Measurements from ENCODE around the gene ZC3H4.
"Not testable (repeated sequence)": the region's sequence is repeated elsewhere in the genome, so short reads cannot be mapped to it uniquely, and the experiment has no call there.

Gene ZC3H4

DNA sequence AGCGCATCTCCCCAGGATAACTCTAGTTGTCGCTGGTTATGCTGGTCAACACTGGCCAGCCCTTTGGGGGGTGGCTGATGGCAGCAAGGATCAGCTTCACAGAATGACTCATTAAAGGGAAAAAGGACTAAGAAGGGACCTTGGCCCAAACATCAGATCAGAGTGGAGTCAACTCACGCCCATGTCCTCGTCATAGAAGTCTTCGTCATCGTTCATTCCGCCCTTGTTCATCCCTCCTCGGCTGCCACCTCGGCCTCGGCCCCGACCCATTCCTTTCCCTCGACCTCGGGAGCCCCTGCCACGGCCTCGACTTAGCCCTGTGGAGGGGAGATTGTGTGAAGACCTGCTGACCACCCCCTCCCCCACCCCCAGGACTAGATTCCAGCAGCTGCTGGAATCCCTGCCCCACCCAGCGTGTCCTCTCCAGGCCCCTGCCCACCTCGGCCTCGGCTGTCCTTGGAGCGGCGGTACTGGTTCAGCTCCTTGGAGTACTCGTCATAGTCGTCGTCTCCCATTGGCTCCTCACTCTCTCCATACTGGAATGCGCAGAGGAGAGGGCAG is 28.6 kb downstream of the ZC3H4 start:
- DNase-seq (ENCODE audit: low spot score) = no peak

DNA sequence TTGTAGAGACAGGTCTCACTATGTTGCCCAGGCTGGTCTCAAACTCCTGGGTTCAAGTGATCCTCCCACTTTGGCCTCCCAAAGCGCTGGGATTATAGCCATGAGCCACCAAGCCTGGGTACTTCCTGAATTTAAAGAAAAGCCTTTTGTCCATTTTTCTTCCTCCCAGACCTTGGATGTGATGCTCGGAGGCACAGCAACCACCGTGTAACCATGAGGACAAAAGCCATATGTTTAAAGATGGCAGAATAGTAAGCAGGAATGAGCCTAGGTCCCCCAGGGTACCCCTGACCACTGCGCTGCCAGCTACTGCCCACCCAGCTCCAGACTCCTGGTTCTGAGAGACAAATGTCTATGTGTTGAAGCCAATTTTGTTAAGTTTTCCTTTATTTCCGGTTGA is 31.1 kb downstream of the ZC3H4 start:
- no peak for DNase-seq (ENCODE audit: low spot score)

DNA sequence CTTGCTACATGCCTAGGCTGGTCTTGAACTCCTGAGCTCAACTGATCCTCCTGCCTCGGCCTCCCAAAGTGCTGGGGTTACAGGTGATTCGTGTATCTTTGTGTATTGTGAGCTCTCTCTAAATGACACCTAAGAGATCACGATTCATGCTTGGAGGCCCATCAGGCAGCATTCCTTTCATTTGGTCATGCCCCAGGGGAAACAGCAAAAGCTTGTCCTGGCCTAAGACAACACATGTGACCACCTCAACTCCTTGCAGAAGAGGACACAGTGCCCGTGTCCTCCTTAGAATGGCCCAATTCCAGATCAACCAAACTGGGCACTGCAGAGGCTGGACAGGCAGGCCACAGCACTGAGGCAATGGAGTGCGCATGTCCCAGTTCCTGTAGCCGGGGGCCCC is 32.5 kb downstream of the ZC3H4 start:
- DNase-seq (ENCODE audit: low spot score) = no peak

DNA sequence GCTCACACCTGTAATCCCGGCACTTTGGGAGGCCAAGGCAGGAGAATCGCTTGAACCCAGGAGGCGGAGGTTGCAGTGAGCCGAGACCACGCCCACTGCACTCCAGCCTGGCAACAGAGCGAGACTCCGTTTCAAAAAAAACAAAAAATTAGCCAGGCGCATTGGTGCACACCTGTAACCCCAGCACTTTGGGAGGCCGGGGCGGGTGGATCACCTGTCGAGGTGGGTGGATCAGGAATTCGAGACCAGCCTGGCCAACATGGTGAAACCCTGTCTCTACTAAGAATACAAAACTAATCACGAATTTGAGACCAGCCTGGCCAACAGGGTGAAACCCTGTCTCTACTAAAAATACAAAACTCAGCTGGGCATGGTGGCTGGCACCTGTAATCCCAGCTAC is 35.2 kb downstream of the ZC3H4 start:
- not testable (repeated sequence) for DNase-seq (ENCODE audit: low spot score)

DNA sequence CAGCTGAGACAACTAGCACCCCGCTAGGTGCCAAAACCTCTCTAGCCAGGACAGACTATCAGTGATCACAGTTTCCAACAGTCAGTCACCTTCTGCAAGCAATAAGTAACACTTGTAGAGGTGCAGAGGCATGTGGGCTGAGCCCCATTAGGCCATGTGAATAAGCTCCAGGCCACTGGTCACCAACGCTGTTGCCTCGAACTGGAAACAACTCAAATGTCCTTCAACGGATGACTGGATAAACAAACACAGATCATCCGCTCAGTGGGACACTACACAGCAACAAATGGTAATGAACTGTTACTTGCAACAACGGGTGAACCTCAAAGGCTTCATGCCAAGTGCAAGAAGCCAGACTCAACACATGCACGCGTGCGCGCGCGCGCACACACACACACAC is 37.6 kb downstream of the ZC3H4 start:
- DNase-seq (ENCODE audit: low spot score) = no peak

DNA sequence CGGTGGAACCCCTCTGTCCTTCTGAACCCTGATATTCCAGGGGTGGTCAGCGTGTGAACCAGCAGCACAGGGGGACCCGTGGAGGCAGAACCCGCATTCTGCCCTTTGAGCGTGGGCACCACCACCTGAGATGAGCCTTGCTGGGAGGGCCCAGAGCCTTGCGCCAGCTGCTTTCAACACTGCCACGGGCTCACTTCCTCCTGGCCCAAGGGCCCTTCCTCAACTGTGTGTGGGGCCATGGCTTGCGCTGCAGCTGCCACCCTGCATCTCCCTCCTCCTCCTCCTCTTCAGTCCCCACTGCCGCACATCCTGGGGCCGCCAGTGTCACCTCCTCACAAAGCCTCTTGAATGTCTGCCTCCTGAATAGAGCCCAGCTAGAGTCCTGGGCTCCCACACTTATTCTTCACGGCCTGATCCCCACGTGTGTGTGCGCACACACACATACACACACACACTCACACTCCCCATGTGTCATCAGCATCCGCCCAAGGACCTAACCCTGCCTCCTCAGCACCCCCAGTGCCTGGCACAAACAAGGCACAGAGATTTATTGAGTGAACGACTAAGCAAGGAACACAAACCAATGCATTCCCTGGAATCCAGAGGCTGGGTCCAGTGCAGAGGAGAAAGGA is 38.3 kb downstream of the ZC3H4 start:
- DNase-seq (ENCODE audit: low spot score) = no peak

DNA sequence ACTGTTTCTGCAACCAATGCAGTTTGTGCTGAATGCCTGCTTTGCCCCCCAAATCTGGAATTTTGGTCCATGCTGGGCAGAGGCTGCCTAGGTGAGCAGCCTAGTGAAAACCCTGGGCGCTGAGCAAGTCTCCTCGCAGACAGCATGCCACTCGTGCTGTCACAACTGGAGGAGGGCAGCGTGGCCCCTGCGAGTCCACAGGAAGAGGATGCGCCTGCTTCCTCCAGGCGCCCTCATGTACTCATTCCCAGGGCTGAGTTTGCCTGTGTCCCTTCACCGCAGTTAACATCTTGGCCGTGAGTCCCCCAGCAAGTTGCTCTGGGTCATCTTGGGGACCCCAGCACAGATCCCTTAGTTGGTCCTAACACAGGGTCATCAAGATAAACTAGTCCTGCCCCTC is 39.0 kb downstream of the ZC3H4 start:
- DNase-seq (ENCODE audit: low spot score) = no peak

DNA sequence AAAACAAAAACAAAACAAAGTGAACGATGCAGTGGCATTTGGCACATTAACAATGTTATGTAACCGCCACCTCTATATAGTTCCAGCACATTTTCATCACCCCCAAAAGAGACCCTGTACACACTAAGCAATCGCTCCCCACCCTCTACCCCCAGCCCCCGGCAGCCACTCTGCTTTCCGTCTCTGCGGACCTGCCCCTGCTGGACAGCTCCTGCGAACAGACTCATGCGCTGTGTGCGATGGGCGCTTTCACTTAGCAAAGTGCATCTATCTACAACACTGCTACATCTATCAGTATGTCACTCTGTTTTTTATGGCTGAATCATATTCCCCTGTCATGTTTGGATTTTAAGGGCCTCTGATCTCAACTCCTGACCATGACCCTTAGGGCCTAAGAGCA is 40.0 kb downstream of the ZC3H4 start:
- DNase-seq (ENCODE audit: low spot score) = no peak

DNA sequence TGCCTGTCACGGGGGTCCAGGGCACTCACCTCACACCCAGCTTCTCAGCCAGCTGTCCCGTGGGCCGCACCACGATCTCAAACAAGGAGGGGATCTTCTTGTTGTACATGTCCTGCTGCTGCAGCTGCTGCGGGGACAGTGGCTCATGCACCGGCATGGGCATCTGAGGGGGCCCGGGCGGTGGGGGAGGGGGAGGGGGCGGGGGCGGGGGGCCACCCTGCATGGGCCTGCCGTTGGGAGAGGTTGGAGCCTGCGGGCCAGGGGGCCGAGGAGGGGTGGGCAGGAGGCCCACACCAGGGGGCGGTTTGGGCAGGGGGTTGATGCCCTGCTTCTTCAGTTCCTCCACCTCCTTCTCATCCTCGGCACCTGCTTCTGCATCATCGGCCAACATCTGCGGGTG is 41.3 kb downstream of the ZC3H4 start:
- DNase-seq (ENCODE audit: low spot score) = no peak

DNA sequence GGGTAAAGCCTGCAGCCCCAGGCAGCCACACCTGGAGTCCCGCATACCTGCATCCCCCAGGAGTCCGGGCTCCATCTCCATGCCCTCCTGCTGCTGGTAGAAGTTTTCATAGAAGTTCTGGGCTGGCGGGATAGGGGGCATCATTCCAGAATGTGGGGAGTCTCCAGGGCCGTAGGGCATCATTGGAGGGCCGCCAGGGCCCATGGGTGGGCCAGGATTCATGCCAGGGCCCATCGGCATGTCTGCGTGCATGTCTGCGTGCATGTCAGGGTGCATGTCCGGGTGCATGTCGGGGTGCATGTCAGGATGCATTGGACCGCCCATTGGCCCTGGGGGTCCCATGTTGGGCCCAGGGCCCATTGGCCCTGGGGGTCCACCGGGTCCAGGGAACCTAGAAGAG is 41.8 kb downstream of the ZC3H4 start:
- no peak for DNase-seq (ENCODE audit: low spot score)

DNA sequence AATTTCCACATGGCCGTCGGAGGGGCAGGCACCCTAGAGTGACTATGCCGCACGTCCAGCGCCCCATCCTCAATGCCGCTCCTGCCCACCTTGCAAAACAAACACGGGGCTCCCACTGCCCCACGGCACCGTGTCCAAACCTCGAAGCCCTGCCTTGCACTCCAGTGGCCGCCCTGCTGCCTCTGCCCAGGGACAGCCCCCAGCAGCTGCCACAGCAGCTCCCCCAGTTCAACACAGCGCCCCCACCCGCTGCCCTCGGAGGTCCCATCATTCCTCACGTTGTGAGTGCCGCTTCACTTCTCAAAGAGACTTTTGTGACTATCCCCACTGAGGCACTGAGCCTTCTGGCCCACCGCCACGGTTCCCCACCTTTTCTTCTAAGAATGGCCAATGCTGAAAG is 42.8 kb downstream of the ZC3H4 start:
- no peak for DNase-seq (ENCODE audit: low spot score)

DNA sequence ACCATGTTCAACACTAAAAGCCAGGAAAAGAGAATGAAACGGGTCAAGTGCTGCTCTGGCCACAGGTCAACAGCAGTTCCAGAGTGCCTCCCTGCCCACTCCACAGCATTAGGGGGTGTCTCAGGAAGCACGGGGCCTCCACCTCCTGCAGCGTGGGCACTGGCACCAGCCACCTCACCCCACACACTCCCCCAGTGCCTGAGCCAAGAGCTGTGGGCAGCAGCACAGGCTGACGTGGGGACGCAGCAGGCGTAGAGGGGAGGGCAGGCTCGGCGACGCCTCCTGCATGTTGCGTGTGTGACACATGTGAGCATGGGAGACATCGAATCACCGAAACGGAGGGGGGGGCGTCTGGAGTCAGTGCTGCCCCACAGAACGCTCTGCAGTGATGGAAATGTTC is 43.8 kb downstream of the ZC3H4 start:
- no peak for DNase-seq (ENCODE audit: low spot score)

DNA sequence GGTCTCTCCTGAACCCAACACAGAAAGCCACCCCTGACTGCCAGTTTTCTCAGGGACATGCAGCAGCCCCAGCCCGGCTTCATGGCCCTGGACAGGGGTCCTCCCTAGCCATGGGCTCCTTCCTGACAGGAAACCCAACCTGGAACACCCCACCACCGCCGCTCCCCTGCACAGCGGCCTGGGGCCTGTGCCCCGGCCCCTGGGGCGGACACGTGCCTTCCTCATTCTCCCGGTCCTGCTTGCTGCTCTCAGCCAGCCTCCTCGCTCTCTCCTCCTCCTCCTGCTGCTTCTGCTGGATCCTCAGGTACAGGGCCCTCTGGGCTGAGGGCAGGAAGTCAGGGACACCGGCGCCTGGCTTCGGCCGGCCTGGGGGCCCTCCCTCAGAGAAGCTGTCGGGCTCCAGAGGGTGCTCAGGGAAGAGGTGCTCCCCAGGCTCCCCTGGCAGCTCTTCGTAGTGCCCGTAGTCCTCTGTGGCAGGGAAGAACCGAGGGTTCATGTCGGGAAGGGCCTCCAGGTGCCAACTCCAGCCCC is 44.6 kb downstream of the ZC3H4 start:
- DNase-seq (ENCODE audit: low spot score) = no peak

DNA sequence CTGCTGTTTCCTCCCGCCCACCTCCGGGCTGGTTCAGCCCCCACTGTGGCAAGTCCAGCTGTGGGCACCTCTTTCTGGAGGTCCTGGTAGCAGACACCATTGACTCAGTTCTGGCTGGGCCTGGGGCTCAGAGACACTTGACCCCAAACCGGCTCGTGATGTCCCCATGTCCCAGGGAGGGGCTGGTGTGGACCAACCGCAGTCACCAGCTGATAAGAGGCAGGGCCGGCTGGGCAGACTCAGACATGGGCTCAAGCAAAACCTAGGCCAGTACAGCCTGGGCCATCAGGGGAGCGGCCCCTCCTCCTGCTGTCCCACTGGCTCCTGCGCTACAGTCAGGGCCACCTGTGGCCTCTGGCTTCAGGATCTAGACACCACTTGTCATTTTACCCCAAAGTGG is 45.3 kb downstream of the ZC3H4 start:
- no peak for DNase-seq (ENCODE audit: low spot score)

DNA sequence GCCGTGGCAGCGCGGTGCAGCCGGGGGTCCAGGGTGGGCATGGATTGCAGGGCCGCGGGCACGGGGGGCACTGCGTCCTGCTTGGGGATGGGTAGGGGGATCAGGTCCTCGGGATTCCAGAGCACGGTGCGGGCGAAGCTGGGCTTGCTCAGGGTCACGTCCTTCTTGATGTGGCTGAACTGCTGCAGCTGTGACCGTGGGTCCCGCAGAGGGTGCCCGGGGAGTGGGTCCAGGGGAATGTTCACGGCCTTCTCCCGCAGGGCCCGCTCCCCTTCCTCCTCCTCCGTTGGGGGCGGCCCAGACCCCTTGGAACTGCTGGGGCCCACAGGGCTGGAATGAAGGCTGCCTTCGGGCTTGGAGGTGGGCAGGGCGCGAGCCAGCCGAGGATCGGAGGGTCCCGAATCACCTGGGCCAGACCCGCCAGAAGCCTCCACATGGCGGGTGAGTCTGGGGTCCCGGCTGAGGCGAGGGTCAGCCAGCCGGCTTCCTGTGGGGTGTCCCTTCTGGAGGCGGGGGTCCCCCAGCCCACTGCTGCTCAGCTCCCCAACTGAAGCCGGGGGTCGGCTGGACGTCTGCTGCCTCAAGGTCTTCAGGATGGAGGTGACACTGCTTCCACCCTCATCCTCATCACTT is 46.2 kb downstream of the ZC3H4 start:
- DNase-seq (ENCODE audit: low spot score) = no peak

DNA sequence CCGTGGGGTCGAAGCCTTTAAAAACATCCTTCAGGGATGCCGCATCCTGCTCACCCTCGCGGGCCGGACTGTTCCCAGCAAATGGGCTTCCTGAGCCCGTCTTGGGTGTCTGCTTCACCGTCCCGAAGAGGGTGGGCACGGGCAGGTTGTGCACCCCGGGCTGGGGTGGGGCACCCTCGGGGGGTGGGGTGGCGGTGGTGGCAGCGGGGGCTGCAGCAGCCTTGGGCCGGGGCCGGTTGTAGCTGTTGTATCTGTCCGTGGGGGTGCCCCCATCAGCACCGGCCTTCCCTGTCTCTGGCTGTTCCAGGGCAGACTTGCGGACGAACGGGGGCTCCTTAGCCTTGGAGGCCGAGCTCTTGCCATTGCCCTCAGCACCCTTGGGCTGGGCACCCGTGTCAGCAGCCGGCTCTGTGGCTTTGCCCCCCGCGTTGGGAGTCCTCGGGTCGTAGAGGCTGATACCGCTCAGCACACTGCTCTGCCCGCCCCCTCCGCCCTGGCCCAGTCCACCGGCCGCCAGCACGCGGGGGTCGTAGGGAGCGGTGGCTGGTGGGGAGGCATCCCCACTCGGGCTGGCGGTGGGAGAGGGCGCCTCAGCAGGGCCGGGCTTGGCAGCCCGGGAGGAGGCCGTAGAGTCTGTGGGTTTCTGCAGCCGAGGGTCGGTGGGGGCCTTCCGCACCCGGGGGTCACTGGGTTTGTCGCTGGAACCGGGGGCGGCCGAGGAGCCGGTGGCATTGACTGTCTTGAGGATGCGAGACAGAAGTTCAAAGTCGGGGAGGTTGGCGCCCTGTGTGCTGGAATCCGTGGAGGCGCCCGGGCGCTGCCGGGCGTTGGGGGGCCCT is 47.0 kb downstream of the ZC3H4 start:
- DNase-seq (ENCODE audit: low spot score) = no peak

DNA sequence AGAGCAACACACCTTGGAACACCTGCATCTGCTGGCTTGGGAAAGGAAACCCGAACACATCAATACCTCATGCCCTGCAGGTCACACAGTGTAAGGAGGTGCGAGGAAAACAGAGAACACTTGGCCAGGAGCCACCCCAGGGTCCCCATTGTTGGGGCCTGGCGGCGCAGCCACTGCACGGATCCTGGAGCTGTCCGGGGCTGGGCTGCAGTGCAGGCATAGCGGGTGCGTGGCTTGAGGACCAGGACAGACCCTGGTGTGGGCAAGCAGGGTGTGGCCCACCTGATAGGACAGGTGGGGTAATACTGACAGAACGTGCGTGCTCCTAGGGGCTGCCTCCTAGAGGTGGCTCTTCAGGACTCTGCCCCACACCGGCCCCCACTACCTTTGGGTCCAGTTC is 48.3 kb downstream of the ZC3H4 start:
- DNase-seq (ENCODE audit: low spot score) = no peak

DNA sequence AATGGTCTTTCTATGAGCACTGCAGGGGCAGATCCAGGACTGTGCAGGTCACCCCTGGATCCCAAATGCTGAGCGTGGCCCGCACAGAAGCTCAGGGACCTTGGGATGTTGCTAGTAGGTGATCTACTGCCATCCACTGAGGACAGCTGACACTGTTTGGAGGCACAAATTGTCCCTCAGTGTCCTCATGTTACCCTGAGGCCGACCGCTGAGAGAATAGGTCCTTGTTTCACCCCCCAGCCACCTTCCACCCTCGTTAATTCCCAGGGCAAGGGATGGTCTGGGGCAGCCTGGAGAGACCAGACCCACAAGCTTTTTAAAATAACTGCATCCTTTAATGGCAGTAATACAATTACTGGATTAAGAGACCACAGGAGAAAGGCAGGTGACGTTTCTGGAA is 49.7 kb downstream of the ZC3H4 start:
- DNase-seq (ENCODE audit: low spot score) = no peak

DNA sequence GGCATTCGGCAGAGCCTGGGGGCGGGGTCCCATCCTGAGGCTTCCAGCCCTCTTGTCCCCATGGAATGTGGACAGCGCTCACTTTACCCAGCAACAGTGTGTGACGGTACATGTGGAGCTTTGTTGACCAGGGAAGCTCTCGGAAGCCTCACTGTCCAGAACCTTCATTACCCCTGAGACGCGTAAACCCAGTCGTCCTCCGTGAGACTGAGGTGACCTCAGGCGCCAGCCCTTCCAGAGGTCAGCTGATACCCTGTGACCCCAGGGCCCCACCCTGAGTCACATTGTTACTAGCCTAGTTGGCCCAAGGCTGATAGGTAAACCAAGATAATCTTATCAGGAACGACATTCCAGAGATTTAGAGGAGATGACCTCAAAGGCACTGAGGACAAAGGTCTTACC is 55.0 kb downstream of the ZC3H4 start:
- no peak for DNase-seq (ENCODE audit: low spot score)

DNA sequence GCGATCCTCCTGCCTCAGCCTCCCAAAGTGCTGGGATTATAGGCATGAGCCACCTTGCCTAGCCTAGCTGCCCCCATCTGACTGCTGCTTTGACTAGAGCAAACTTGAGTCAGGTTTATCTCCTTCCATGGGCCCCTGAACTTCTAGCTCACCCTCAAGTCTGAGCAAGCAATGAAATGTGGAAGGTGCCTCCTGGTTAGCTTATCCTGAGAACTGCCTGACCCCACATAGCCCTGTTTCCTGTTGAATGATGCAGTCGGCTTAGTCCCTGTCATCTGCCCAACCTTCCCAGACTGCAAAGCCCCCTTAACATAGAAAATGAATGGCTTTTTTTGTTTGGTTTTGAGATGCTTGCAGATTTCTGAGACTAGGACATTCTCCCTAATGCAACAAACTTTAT is 56.2 kb downstream of the ZC3H4 start:
- no peak for DNase-seq (ENCODE audit: low spot score)

DNA sequence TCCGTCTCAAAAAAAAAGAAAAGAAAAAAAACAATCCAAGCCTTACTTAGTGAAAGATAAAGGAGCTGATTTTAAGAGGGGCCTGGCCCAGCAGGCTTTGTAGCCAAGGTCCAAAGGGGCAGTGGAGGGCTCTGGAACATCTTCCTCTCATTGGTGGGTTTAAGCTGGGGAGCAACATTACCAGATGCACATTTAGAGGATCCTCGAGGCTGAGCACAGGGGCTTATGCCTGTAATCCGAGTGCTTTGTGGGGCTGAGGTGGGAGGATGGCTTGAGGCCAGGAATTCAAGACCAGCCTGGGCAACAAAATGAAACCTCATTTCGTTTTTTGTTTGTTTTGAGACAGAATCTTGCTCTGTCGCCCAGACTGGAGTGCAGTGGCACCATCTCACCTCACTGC is 57.2 kb downstream of the ZC3H4 start:
- no peak for DNase-seq (ENCODE audit: low spot score)

DNA sequence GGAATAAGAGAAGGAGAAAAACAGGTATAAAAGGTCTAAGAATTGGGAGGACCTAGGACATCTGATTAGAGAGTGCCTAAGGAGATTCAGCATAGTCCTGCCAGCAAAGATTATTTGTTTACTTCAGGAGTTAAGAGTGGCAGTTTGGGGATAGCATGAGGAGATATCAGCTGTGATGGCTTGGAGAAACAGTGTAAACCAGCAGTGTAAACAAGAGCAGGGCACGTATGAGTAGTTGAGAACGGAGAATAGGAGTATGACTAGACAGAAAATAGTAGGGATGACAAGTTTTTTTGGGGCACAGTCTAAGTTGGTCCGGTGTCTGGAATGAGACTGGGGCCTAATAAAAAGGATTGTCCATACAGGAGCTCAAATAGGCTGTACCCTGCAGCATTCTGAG is 63.0 kb downstream of the ZC3H4 start:
- not testable (repeated sequence) for DNase-seq (ENCODE audit: low spot score)

DNA sequence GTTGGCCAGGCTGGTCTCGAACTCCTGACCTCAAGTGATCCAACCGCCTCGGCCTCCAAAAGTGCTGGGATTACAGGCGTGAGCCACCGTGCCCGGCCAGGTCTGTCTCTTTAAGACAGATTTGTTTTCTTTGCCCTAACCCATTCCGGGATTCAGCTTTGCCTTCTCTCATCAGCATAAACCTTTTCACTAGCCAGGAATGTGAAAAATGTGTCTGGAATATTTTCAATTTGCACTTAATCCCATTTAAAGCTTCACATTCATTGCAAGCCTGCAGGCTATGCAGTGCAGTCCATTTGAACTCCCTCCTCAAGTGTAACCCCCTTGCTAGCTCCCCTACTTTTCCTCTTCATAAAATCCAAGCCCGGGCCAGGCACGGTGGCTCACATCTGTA is 64.3 kb downstream of the ZC3H4 start:
- no peak for DNase-seq (ENCODE audit: low spot score)
